PFSK-1 (cell line): ENCODE data around the gene CDK6.

ENCODE experiments used
- FOXP2 ChIP-seq: optimal IDR thresholded peaks from 2 replicates; pipeline ENCODE3; 2011; ENCODE audit warnings: borderline replicate concordance, control low read depth, inconsistent platforms; ENCODE audit not compliant: insufficient read depth; ENCODE audit errors: extremely low read length, extremely low read depth
- POLR2AphosphoS5 ChIP-seq: IDR thresholded peaks from 2 replicates; pipeline ENCODE4 v1.6.1; 2012; ENCODE audit warnings: low read depth, mild to moderate bottlenecking, control low read depth, low read length, moderate library complexity
- REST ChIP-seq, 2 experiments: IDR thresholded peaks; 2 replicates each; pipeline versions ENCODE4 v1.6.1 to v1.8.0; 2011 to 2012; ENCODE audit warnings: low read depth in 2 of 2, low read length in 2 of 2, control low read depth in 1 of 2, inconsistent platforms in 1 of 2, mild to moderate bottlenecking in 1 of 2, moderate library complexity in 1 of 2; ENCODE audit not compliant: insufficient read depth in 1 of 2
- SIN3A ChIP-seq: IDR thresholded peaks from 2 replicates; pipeline ENCODE4 v1.6.1; 2012; ENCODE audit warnings: mild to moderate bottlenecking, low read length, moderate library complexity, borderline replicate concordance; ENCODE audit not compliant: insufficient read depth
- TAF1 ChIP-seq: IDR thresholded peaks from 2 replicates; pipeline ENCODE4 v1.6.1; 2012; ENCODE audit warnings: low read length, control low read depth, borderline replicate concordance; ENCODE audit not compliant: insufficient read depth

CDK6 gene

DNA sequence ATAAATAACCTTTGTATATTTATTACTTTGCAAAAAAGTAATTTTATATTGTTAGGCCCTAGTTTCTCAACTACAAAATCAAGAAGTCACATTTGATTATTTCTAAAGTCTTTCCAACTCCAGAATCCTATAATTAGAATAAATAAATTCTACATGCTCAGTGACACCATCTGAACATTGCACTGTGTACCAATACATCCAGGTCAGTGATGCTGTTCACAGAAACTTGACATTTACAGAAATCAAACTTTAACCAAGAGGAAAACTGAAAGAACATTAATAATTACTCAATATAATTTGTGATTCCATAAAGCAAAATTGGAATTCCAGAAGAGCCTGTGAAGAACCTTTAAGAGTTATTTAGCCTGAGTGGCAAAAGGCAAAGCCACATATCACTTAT is 142.2 kb downstream of the CDK6 start:
- TF ChIP-seq POLR2AphosphoS5 (no peak), FOXP2 (no peak), TAF1 (no peak), REST (IDR thresholded peaks at IDR 0.05; ENCODE audit: insufficient read depth in 1 of 2, low read depth in 2 of 2, low read length in 2 of 2) (no peak), SIN3A (no peak)

DNA sequence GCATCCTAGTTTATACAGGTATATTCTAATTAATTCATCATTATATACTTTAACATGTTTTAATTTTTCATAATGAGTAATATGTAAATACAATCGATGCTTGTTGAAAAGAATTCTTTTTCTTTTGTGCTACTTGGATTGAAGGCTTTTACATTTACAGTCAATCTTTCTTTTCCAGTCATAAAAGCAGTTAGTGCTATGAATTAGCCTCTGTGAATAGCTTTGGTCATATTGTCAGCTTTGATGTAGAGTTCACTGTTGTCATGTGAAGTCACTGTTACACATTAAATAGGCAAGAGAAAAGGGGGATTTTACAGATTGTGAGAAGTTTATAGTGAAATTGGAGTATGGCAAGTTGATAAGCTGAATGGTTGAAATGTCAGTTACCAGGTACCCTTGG is 142.9 kb downstream of the CDK6 start:
- TF ChIP-seq SIN3A (no peak), TAF1 (no peak), FOXP2 (no peak), POLR2AphosphoS5 (no peak), REST (IDR thresholded peaks at IDR 0.05; ENCODE audit: insufficient read depth in 1 of 2, low read depth in 2 of 2, low read length in 2 of 2) (no peak)

DNA sequence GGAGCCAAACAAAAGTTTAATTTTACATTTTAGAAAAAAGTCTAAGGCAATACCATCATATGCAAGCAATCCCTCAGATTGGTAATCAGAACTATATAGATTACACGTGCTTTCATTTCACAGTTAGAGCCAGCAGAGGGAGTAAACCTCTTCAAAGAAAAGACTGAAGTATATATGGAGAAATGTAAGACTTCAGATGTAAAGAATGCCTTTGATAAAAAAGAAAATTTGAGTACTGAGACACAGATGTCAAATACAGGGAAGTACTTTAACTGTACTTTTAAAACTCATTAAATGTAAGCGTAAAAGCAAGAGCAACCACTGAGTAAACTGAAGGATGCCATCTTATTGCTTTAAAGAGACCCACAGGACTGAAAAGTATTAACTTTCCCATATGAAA is 144.8 kb downstream of the CDK6 start:
- TF ChIP-seq SIN3A, result no peak
- no peak for TF ChIP-seq TAF1
- no peak for TF ChIP-seq REST (IDR thresholded peaks at IDR 0.05; ENCODE audit: insufficient read depth in 1 of 2, low read depth in 2 of 2, low read length in 2 of 2)
- no peak for TF ChIP-seq POLR2AphosphoS5
- TF ChIP-seq FOXP2, result no peak

DNA sequence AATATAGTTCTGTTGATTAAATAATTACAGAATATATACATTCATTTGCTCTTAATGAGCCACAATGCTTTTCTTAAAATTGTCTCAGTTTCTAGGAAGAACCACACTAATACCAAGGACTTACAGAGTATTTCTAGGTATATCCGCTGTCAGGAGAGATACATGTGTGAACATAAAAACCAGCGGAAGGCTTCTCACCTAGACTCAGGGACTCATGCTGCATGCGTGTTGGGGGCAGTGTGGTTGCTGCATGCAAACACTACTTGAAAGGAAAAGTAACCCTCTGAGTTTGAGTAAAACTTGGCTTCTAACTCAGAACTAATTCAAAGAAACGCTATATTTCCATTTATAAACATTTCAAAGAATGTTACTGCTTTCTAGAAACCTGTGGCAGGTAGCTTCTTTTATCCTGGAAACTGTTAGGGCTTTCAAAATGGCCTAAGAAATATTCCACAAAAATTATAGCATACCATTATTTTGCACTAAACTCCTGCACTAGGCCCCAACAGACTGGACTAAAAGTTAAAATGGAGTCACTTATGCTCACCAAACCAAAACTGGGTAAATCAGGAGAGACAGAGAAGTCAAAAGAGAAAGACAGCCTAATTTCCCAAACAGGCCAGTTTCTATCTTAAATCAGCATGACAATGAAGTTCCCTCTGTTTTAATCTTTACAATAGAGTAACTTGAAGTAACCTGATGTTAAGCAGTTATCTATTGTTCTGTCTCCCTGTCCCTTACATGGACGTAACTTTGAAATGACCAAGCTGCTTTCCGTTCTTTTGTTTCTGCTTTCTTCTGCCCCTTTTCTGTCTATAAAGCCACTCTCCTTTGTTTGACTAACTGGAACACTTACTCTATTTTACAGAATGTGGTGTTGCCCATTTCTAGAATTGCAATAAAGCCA is 151.0 kb downstream of the CDK6 start:
- TF ChIP-seq SIN3A (no peak), REST (IDR thresholded peaks at IDR 0.05; ENCODE audit: insufficient read depth in 1 of 2, low read depth in 2 of 2, low read length in 2 of 2) (no peak), FOXP2 (no peak), POLR2AphosphoS5 (no peak), TAF1 (no peak)
